NCI-H526 treated with DMSO at 0.1 percent for 48 hours (cell line): Measurements from ENCODE around the gene TSC22D3.
"Not testable (repeated sequence)": the region's sequence is repeated elsewhere in the genome, so short reads cannot be mapped to it uniquely, and the experiment has no call there.

Experiments
- DNase-seq: peaks from one replicate; lab custom pipeline; 2025; lab: John Stamatoyannopoulos, UW

Gene TSC22D3

DNA sequence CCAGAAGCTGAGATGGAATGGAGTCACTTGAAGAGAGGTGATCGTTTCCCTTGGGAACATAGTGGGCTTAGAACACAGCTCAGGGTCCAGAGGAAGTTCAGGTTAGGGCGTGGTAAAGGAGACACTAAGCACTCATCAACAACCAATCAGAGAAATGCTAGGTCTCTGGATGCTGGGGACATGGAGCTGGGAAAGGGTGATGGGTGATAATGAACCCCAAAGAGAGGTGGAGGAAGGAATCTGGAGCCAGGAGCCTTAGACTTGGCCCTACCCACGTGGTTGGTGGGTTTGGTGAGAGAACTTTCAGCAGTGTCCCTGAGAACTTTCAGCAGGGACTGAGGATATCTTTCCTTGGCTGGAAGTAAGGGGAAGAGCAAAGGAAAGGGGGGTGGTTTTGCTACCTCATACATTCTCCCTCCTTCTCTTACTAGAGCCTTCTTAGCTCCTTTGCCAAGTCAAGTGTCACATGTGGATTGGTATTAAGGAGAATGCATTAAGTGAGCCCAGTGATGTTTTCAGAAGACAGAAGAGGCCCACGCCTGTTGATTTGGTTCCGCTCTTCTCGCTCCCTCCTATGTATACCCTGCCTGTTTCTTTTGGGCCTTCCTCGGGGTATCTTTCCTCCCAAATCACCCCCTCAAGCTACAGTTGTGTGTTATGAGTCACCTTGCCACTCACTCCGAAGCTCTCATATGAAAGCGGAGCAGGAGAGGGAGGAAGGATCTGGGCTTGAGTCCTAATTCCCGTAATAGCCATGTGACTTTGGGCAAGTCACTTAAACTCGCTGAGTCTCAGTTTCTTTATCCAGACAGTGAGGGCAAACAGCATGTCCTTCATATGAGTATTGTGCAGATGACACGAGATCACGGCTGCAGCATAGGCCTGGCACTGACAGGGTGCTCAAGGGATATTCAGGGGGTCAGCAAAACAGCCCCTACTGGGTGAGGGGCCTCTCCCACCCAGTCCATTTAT lies 63.1 kb downstream of the TSC22D3 start:
- DNase-seq, result no peak

DNA sequence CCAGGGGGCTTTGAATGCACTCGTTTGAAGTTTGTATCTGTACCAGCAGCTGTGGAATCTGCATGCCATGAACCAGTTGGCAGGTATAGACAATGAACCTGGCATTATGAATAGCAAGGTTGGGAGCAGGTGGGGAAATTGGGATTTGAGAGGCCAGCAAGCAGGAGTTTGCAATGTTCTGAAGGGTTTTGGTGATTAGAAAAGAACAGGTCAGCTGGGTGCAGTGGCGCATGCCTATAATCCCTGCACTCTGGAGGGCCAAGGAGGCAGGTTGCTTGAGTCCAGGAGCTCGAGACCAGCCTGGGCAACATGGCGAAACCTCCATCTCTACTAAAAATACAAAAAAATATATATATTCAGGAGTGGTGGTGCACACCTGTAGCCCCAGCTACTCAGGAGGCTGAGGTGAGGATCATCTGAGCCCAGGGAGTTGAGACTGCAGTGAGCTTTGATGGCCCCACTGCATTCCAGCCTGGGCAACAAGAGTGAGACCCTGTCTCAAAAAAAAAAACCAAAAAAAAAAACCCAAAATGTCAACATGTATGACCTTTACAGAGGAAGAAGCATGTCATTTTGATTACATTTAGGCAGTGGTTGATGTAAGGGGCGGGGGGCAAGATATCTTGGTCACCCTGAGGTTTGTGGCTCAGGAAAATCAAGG lies 63.9 kb downstream of the TSC22D3 start:
- DNase-seq, result no peak

DNA sequence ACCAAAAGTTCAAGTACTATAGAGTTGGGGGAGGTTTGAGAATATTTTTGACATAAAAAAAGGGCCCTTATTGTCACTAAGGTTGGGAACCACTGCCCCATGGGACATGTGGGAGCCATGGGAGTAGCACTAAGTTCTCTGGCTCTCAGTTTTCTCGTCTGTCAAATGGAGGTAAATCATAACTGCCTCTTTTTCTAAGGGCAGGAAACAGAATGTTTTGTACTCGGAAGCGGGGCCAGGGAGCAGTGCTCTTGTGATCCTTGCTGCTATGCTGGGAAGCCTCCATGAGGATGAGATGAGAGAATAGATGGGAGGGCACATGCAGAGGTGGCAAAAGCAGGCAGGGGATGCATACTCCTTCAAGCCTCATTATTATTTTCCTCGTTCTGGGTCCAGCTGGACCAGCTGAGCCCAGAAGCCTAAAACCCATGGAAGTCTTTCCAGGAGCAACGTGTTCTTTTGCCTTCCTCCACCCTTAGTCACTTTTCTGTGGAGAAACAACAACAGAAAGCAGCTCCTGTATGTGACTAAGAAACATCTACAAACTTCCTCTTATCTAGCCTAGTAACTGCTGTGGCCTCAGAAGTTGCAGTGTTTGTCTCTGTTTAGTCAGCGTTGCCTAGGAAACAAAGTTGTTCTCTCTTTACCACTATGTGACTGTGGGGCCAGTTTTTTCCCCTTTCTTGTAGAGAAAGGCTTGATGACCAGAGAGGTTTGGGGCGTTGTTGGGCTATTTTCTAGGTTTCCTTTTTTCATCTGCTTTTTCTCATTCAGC lies 64.8 kb downstream of the TSC22D3 start:
- DNase-seq, result no peak

DNA sequence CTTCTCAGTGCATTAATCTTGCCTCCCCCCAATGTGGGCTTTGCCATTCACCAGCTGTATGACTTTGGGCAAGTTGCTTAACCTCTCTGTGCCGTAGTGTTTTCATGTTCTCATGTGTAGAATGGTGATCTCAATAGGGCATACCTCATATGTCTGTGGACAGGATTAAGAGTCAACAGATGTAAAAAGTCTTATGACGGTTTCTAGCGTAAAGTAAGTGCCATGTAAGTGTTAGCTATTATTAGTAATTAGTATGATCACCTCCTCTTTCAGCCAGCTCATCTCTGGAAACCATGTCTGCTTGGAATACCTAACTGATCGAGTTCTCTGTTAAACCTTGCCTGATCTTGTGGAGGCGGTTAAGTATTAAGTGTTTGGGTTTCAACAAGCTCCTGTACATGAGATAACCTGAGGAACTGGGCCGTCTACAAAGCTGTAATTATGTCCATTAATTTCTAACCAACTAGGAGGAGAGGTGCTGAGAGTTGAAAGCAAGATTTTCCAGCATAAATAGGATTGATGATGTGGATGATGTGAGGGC lies 66.3 kb downstream of the TSC22D3 start:
- DNase-seq, result no peak

DNA sequence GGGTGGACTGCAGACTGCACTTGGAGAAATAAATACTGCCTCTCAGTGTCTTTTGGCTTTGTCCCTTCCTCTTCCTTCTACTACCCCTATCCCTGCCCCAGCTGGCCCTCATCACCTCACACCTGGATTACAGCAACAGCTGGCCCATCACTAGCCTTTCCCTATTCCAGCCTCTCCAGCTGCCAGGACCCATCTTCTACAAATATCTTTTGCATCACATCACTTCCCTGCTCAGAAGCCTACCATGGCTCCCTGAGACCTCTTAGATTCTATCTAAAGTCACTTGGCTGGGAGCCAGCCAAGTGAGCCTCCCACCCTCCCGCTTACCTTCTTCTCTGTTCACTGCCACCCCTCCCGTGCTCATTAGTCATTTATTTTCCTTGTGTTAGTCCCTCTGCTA lies 66.8 kb downstream of the TSC22D3 start:
- DNase-seq, result no peak

DNA sequence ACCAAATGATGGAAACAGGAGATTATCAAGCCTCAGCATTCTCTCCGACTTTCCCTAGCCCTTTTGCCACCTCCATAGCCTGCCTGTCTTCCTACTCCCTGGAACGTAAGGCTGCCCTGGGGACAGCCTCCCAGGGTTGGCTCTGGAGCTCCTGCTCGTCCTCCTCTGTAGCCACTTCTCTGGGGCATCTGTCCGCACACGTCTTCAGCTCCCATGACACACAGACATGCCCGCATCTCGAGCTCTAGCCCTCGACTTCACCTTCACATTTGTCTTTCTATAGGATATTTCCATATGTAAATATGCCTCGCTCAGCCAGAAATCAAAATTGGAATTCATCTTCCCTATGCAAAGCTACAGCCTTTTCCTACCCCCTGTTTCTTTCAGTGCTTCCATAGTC lies 67.7 kb downstream of the TSC22D3 start:
- DNase-seq, result peak; percentile 51

DNA sequence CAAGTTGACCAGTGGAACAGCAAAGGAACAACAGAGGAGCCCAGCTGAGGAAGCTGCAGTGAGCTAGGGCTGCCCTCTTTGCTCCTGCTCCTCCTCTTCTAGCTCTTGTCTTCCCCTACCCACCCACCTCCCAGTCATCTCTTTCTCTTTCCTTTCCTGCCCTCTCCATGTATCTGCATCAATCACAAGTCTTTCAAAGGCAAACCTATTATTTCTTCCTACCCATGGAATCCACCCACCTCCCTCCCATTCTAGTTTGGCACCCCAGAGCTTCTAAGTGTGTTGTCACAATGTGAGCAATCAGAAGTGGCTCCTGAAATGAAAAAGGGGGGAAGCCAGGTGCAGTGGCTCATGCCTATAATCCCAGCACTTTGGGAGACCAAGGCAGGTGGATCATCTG lies 69.3 kb downstream of the TSC22D3 start:
- no peak for DNase-seq

DNA sequence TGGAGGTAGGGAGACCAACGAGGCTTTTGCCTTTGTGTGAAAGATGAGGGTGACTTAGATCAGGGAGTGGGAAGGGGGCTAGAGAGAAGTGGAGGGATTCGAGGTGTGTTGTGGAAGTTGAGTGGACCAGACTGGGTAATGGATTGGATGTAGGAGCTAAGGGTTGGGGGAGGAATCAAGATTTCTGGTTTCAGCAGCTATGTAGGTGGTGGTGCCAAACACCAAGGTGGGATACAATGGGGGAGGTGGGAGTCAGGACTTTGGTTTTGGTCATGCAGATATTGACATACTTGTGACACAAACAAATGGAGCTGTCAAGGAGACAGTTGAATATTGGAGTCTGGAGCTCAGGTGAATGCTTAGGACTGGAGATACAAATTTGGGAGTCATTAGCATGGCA lies 71.0 kb downstream of the TSC22D3 start:
- no peak for DNase-seq

DNA sequence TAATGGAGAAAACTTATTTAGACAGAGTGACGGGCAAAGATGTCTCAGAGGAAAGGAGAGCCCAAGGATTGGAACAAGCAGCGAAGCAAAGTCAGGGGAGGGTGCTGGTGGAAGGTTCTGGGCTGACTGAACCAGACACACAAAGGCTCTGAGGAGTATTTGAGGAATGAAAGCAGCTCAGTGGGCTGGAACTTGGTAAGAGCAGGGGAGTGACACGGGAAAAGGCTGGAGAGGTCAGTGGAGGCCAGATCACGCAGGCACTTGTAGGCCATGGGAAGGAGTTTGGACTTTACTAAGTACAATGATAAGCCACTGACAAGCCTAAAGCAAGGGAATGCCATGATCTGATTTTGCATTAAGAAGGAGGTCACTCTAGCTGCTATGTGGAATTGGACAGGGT lies 71.4 kb downstream of the TSC22D3 start:
- no peak for DNase-seq

DNA sequence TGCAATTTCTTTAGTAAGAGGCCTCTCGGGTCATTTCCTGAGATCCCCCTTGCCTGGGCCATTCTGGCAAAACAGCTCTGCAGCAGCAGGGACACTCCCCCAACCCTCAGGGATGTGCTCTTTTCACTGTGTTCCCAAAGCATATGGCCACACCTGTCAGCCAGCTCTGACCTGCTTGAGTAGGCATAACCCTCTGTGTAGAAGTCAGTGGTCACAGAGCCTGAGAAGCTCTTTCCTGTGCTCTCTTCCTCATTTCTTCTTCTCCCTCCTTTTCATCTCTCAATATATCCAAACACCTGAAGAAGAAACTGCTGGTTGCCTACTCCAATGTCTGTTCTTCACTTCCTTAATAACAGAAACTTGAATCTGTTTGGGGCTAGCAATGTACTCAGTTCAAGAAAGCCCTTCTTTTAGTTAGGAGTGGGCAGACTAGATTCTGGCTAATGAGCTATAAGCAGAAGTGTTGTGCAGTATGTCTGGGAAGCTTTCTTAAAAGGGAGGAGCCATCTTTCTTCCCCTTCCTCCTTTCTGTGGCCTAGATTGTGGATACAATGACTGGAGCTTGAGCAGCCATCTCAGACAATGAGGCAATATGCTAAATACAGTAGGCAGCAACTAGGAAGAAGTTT lies 74.0 kb downstream of the TSC22D3 start:
- no peak for DNase-seq

DNA sequence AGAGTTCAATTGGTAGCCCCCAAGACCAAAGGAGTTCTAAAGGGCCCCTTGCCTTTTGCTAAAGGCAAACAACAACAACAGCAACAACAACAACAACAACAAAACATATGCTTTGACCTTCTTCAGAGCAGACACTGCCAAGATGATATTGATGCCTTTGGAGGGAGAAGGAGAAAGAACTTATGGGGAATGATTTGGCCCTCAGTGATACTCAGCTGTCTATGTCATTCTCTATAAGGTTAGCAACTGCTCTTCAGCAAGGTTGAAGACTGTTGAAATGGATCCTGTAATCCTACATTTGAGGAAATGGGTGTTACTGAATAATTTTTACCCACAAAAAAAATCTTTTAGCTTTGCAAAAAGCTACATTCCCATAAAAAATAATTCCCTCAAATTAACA lies 74.8 kb downstream of the TSC22D3 start:
- DNase-seq, result no peak

DNA sequence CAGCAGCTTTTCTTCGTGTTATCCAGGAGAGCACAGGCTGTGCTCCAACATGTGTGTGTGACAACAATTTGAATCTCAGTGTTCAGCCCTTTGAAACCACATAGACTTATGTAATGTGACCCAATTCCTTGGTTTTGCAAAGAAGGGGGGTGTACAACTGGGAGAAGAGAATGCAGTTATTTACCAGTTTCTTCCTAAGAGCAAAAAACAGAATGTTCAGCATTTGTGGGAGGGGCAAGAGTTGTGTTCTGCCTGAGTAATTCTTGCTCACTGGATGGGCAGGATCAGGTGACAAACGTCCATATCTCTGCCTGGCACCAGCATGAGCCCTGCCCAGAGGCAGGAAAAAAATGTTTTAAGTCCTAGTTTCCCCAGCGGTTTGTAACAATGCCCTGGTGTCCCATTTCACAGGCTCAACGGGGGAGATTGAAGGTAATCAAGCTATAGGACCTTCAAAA lies 75.2 kb downstream of the TSC22D3 start:
- DNase-seq, result no peak

DNA sequence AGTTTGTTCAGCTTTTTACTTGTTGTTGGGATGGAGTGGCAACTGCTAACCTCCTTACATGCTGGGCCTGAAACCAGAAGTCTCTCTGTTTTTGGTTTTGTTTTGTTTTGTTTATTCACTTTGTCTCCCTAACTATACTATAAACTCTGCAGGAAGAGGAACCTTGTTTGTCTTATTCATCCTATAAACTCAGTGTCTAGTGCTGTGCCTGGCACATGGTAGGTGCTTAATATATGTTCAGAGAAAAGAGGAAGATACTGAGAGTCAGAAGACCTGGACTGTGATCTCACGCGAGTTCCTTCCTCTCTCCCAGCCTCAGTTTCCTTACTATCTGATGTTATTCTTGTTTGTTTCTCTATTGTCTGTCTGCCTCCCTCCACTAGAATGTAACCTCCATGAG lies 76.0 kb downstream of the TSC22D3 start:
- DNase-seq, result no peak

DNA sequence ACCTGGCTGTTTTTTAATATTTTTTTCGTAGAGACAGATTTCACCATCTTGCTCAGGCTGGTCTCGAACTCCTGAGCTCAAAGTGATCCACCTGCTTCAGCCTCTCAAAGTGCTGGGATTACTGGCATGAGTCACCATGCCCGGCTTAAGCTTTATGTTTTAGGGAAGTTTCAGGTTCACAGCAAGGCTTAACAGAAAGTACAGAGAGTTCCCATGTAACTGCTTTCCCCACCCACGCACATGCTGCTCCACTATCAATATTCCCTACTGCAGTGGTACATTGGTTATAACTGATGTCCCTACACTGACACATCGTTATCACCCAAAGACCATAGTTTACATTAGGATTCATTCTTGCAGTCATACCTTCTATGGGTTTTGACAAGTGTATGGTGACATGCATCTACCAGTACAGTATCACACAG lies 84.6 kb downstream of the TSC22D3 start:
- no peak for DNase-seq

DNA sequence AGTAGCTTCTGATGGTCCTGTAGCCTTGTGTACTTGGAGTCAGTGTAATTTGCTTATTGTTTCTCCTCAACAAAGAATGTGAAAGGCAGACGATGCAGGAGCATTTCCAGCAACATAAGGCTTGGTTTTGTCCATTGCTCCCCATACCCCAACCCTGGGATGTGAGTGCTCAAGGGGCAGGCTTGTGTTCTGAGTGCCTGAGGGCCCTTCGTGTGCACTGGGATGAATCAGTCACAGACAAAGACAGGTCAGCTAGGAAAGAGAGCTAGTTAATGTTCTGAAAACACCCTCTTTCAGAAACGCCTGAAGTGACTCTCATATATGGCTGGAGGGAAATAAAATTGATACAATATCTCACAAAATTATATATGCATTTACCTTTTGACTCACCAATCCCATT lies 88.1 kb downstream of the TSC22D3 start:
- no peak for DNase-seq

DNA sequence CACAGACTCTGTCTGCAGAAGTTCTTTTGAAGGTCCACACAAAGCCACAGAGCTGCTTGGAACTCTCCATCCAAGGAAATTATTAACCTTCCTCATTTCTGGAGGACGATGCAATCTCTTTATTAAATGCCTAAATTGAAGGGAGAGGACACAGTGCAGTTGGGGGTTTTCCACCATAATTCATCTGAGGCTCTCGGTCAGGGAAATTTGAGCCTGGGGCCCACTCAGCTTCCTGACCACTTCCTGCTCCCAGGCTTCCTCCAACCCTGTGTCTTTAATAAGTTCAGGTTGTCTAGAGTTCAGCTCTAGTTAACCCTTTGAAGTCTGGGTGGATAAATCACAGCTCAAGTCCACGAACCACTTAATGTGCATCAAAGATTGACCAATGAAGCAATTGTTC lies 88.8 kb downstream of the TSC22D3 start:
- DNase-seq, result no peak

DNA sequence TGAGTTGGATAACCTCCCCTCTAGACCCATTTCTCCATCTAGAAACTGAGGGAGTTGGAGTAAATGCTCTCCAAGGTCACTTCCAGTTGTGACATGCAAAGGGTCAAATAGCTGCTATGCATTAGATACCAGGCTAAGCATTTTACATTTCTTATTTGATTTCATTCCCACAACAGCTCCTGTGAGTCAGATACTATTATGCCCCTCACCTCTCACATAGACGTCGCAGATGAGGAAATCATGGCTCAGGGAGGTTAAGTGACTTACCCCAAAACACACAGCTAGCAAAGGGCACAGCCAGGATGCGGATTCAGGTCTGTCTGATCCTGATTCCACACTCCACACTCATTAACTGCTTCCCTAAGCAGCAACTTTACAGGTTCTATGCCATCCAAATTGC lies 89.6 kb downstream of the TSC22D3 start:
- no peak for DNase-seq

DNA sequence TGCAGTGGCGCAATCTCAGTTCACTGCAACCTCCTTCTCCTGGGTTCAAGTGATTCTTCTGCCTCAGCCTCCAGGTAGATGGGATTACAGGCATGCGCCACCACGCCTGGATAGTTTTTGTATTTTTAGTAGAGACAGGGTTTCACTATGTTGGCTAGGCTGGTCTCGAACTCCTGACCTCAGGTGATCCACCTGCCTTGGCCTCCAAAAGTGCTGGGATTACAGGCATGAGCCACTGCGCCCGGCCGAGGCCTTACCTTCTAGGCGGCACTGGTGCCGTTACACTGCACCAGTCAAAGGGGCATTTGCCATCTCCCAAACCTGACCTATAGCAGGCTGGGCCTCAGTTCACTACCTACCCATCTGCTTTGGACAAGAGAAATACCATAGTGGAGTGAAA lies 90.0 kb downstream of the TSC22D3 start:
- not testable (repeated sequence) for DNase-seq

DNA sequence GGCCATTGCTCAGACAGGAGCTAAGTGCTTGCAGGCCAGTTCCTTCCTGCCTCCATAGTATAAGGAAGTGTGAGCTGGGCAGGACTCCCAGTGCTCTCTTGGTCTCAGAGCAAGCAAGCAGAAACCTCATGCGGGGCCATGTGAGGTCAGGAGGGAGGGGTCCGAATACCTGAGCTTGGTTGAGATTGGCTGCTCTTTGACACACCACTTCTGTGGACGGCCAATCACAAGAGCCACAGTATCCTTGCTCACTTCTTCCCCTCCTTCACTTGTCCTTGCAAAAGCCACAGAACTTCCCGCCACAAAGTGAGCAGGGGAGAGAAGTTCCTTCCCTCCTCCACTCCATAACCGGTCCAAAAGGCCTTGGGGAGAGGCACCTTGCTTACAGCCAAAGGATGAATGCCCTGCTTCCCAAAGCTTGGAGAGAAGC lies 90.6 kb downstream of the TSC22D3 start:
- DNase-seq, result no peak

DNA sequence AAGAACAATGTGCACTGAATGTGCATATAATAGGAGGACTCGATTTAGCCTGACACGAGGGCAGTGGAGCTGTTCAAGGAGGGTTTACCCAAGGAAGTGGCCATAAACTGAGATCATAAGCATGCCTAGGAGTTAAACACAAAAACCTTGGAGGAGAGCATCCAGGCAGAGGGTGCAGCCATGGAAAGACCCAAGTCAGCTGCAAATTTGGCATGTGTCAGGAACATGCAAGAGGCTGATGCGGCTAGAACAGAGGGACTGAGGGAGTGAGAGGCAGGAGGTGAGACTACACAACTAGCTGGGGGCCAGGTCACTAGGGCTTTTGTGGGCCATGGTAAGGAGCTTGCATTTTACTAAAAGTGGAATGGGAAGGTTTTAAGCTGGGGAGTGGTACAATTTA lies 91.7 kb downstream of the TSC22D3 start:
- no peak for DNase-seq

DNA sequence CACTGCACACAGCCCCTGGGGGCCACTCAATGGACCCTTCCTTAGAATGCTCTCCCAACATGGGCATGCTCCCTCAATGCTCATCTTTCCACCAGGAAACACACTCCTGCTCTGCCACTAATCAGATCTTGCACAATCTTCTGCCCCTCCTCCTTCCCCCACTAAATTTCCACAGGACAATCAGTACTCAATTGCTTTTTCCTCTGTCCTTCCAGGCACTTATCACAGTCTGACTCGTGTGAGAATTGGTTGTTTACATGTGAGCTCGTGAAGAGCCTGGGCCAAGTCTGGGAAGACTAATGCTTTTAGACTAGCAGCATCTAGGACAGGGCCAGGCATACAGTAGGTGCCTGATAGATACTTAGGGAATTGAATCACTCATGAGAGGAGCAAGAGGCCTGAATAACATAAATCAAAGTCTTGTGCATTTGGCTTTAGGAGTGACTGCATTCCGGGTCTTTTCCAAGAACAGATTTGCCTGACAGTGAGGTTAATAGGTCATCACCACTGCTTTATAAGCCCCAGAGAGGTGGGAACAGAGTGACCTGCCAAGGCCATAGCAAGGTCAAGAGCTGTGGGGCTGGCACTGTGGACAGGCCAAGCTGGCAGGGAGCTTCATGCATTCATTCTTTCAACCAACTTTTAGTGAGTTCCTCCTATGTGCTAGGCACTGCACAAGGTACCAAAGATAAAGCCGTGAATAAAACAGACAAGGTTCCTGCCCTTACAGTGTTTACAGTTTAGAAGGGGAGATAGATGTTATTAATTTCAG lies 92.3 kb downstream of the TSC22D3 start:
- no peak for DNase-seq
